ENCODE measurements around the gene NKIRAS2.

The NKIRAS2 gene

DNA sequence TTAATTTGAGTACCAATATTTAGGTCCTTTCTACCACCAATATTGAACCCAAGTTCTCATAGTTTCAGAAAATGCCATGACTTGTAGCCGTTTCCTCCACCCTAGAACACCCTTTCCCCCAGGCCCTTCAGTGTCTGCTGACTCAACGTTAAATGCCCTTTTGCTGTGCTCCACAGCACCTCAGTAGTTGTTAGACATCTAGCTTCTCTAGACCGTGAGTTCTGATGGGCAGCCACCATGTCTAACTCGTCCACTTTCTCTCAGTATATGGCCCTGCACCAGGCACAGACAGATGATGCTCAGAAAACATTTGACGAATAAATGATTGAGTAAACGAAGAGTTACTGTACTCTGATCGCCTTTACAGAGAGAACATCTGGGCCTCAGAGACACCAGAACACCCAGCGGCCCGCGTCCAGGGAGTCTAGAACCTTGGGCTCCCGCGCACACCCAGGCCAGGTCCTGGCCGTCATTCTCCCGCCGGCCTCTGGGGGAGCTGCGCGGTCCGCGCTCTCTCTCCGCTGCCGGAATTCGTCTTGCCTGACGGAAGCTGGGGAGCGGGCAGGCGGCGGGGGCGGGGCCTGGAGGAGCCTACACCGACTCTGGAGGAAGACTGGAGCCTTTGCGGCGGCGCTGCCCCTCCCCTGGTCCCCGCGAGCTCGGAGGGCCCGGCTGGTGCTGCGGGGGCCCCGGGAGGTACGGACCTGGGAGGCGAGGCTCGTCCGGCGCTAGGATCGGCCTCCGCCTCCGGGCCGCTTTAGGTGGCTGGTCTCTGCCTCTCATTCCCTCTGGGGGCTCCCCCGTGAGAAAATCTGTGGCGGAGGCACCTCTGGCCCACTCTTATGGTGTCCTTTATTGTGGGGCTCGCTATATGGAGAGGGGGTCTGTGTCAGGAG lies at the start of gene NKIRAS2:
NKIRAS2 (plus strand) TSS at position 582 of the 896 bp plus-strand sequence. CDS start 1,488 bp downstream, outside the sequence.
- peak; percentile 81 for DNase-seq

DNA sequence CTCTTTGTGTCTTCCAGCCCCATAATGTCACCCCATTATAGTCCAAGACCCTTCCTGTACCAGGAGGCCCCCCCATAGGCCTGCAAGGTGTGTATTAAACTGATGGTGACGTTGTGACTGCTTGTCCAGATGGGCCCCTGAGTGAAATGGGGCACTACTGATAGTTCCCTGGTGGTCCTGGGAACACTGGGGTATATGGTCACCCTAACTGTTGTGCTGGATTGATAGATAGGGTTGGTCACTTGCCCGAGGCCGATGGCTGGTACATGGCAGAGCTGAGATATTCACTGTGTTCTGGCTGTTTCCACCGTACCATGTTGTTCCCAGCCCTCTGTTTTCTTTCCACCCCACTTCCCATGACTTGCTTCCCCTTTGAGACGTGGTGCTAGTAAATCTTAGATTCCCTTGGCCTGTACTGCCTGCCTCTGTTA lies 49.0 kb upstream of the NKIRAS2 start:
- DNase-seq: no peak

DNA sequence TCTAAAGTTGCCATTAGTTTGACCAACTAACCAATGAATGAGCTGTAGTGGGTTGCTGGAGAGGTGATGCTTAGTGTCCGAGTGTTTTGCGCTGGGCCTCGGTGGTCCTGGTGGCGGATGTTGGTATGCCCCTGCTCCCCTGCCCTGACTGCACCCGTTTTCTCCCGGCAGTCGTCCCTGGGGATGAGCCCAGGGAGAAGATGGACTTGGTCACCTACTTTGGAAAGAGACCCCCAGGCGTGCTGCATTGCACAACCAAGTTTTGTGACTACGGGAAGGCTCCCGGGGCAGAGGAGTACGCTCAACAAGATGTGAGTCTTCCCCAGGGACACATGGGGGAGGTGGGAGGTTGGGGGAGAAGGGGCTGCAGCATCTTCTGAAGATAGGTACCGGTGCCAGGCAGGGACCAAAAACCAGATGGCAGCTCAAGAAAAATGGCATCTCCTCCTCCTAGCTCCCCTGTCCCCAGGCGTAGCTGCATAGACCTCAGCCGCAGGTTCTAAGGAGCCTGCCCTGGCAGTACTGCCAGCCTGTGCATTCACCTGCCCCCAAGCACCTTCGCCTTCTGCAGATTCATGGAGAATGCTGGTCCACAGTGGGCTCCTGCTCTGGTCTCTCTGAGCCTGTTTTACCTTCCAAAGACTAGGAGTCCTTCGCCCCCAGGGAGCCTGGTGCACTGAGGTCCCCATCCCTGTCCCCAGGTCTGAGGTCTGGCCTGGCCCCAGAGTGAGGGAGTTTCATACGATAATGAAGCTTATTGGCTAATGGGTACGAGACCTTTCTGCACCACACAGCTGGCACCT lies 48.0 kb upstream of the NKIRAS2 start:
- DNase-seq: no peak

DNA sequence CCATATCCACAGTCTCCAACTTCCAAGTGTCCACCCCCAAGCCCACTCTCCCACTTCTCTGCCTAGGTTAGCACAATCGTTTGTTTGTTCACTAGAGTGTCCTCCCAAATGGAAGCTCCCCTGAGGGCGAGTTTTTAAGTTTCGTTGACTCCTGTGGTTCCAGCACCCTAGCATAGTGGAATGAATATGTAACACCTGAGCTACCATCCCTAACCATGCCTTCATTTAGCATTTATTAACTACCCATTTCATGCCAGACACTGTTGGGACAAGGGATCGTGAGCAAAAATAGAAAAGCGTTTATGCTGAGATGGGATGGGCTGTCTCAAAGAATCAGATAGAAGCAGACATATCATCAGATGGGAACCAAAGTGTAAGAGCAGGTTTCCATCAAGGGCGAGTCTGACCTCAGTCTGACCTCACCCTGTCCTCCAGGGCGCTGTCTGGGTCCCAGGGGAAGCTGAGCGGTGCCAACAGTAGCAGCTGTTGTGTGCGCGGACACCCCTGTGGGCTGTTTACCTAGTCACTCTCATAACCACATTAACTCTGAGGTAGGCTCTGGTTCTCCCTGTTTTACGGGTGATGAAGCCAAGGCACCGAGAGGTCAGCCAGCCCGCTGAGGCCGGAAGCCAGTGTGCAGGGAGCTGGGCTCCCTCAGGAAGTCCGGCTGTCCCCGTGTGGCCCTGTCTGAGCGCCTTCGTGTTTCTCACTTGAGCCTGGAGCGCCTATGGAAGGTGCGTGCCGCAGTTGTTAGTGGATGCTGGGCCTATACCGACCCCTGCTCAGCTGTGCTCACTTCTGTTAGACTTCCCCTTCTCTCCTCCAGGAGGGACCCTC lies 47.1 kb upstream of the NKIRAS2 start:
- DNase-seq: no peak

DNA sequence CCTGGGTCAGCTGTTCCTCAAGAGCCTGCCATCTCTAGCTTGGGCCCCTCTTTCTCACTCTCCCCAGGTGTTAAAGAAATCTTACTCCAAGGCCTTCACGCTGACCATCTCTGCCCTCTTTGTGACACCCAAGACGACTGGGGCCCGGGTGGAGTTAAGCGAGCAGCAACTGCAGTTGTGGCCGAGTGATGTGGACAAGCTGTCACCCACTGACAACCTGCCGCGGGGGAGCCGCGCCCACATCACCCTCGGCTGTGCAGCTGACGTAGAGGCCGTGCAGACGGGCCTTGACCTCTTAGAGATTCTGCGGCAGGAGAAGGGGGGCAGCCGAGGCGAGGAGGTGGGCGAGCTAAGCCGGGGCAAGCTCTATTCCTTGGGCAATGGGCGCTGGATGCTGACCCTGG lies 46.5 kb upstream of the NKIRAS2 start:
- no peak for DNase-seq

DNA sequence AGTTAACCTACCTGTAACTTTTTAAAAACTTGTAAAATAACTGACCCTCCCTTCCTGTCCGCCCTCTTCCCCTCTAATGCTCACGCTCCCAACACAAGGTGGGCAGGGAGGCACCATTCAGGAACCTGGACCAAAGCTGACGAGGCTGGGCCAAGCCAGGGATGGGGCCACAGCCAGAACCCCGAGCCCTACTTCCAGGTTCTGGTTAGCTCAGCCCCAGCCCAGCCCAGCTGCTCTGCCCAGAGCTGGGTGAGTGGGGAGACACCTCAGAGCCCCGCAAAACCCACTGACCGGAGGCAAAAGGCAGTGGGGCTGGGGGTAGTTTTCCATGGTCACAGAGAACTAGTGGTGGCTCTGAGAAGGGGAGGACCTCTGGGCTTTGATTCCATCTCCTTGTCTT lies 45.9 kb upstream of the NKIRAS2 start:
- DNase-seq: no peak

DNA sequence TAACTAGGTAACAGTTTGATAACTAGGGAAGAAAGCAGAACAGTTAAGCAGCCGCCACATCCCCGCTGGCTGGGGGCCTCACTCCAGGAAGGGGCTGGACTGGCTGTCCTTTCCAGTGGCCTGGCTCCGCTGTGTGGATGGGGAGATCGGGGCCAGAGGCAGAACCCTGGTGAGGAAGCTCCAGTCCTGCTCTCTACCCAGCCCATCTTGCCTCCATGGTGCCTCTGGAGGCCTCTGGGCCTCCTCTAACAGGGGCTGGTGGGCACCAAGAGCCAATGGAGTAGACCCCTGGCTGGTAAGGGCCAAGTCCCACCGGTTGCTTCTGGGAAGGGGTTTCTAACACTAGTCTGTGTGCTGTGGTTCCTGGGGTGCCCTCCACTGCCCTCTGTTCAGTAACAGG lies 45.2 kb upstream of the NKIRAS2 start:
- no peak for DNase-seq

DNA sequence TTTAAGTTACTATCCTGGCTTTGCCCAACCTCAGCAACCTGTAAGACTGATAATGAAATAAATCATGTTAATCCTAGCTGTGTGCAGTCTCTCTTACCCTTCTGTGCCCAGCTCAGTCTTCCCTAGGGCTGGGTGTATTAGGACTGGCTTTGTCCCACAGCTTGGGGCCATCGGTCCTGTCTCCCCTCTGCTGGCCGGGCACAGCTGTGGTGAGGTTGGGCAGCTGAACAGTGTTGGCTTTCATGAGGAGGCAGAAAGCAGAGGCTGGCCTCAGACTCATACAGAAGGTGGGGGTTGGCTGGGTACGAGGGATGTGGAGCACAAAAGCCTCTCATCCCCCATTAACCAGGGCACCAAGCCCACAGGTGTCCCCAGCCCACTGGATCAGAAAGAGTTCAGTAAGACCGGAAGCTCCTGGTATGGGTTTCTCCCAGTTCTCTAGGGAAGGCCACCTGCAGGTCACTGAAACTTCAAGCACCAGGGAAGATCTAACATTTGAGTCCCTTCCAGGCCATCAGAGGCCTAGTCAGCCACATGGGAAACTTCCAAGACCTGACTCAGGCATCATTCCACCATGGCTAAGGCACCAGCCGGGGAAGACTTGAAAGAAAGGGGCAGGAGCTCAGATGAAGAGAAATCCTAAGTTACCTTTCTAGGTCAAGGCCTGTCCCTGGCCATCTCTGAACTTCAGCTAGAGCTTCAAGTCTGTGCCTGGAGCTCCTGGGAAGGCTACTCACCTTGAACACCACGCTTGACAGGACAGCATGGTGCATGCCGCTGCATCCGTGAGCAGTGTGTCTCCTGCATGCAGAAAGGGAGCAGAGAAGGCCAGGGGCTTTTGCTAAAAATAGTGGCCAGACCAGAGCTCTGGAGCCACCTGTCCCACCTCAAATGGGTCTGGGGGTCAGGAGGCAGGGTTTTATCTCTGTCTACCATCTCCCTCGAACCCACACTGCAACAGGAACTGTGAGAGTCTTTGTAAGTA lies 44.5 kb upstream of the NKIRAS2 start:
- no peak for DNase-seq

DNA sequence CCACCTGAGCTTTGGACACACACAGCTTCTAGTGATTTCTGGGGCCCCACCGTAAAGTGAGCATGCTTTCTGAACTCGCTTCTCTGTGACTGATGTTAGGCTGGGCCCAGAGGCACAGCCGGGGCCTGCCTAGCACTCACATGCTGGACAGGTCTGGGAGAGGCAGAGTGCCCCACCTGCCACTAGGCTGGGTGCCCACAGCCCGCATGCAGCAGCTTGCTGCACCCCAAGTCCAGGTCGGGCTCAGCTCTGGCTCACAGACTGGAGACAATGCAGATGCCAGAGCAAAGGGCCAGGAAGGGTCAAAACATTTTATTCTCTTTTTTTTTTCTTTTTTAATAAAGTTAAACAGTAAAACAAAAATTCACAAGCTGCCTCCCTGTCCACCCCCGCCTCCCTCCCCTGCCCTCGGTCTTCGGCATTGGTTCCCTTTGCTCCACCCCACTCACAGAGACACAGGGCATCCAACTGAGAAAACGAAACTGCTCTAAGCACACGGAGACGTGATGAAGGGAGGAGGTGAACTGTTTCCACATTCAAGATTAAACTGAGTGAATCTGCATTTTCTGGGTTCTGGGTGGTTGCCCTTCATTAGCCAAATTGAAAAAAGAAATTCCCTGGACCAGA lies 43.6 kb upstream of the NKIRAS2 start:
- no peak for DNase-seq

DNA sequence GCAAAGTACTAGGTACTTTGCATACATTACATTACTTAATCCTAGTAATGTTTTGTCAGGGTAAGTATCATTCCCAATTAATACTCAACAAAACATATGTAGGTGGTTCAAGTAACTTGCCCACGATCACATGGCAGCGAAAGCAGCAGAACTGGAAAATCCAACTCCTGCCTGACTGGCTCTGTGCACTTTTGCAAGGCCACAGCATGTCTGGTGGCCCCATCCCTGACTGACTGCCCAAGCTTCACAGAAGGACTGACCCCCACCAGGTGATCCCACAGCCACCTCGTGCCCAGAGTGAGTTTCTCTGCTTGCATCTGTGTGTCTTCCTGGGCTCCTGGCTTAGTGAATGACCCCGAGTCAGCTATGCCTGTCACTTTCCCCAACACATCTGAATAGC lies 41.9 kb upstream of the NKIRAS2 start:
- DNase-seq: no peak

DNA sequence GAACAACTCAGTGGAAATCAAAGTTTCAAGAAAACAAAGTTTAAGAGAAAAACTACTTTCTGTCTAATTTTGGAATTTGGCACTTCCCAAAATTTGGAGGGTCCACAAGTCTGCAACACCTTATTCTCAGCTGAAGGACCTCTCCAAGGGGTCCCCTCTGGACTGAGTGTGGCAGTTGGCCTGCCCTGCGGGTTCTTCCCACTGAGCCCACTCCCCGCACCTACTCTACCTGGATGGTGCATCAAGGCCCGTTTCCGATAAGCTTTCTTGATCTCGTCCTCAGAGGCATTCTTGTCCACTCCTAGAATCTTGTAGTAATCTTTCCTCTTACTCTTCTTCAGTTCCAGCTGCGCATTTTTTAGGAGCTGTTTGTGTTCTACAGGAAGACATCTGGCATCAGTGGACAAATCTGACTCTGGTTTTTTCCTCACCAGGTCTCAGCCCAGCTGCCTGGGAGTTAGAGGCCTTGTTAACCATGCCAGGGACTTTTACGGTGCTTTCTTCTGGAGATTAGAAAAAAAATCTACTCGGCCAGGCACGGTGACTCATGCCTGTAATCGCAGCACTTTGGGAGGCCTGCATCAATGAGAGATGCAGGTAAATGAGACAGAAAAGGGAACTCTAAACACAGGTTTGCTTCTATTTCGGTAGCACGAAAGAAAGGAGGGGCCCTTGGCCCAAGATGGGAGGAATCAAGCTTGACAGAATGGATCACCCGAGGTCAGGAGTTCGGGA lies 37.7 kb upstream of the NKIRAS2 start:
- DNase-seq: no peak

DNA sequence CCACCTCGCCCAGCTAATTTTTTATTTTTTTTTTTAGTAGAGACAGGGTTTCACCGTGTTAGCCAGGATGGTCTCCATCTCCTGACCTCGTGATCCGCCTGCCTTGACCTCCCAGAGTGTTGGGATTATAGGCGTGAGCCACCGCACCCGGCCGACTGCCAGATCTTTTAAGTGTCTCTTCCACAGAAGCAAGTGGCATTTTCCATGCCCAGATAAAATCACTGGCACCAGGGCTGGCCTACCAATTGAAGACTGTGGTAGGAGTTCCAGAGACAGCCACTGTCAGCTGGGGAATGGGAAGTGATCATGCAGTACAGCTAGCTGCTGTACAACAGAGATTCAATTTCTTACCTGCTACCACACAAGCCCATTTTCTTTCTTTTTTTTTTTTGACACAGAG lies 35.4 kb upstream of the NKIRAS2 start:
- DNase-seq: no peak

DNA sequence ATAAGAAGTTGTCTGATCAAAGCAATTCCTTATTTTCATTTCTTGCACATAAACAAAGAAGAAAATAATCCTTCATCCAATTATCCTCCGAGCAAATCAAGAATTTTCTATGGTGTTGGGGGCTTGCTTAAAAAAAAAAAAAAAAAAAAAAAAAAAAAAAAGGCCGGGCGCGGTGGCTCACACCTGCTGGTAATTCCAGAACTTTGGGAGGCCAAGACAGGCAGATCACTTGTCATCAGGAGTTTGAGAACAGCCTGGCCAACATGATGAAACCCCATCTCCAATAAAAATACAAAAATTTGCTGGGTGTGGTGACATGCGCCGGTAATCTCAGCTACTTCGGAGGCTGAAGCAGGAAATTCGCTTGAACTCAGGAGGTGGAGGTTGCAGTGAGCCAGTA lies 34.0 kb upstream of the NKIRAS2 start:
- DNase-seq: no peak

DNA sequence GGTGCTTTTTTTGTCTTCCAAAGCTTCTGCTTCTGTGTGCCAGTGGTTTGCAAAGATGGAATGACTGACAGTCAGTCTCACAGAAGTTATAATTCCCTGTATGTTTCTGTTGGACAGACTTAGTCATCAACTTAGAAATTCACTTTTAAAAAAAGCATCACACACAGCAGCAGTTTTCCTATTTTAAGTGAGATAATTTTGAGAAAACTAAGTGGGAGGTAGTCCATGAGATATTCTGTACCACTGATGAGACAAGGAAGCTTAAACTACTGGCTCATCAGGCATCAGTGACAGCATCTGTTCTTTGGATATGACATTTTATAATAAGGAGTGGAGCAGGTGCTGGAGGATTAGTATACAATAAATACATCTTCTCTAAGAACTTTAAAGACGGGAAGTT lies 33.3 kb upstream of the NKIRAS2 start:
- DNase-seq: no peak

DNA sequence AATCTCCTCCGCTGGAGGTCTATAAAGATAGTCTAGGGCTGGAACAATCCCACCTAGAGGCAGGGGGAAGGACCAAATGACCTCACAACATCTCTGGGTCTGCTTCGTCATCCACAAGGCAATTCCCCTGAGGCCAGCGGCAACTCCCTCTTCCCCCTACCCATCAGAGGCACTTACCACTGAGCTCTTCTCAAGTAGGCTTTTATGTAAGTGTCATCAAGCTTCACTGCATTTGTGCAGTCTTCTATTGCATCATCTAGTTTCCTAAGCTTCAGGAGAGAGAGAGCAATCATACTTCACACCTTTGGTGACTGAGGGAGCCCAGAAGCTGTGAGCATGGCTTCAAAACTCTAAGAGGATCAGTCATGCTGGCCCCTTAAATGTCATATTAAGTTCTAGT lies 32.2 kb upstream of the NKIRAS2 start:
- DNase-seq: no peak

DNA sequence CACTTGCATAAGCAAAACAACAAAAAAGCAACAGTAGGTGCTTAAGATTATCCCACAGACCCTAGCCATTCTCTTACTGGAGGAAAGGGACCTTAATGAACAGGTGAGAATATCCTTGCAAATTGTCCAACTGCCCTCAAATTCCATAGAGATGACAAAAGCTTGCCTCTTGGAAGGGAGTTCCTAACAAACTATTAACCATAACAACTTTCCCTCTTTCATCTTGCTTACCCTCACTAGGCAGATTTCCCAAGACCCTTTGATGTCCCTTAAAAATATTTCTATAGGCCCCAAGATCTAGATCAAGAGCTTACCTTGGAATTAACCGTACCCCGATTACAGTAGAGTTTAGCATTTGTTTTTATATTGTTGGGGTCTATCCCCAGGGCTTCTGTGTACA lies 31.5 kb upstream of the NKIRAS2 start:
- DNase-seq: no peak

DNA sequence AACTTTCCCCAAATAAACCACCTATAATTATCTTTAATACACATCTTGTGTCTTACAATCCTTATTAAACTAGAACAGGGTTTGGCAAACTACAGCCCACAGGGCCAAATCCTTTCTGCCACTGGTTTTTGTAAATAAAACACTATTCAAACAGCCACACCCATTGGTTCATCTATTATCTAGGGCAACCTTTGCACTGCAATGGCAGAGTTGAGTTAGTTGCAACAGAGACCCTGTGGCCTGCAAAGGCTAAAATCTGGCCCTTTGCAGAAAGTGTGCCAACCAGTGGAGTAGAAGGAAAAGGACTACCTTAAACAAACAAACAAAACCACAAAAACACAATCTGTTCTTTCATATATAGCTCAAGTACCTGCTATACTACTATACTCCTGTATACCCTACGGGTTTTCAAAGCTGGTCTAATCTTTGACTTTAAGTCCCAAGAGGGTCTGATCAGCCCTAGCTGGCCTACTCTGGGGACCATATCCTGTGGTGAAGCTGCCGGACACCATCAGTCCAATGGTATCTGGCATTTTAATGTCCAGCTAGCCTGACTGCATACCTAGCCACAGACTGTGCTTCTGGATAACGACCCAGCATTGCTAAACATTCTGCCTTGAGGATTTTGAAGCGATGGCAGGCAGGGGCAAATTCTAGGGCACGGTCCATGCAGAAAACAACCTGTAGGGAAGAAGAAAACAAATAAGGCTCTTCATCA lies 30.0 kb upstream of the NKIRAS2 start:
- DNase-seq: no peak

DNA sequence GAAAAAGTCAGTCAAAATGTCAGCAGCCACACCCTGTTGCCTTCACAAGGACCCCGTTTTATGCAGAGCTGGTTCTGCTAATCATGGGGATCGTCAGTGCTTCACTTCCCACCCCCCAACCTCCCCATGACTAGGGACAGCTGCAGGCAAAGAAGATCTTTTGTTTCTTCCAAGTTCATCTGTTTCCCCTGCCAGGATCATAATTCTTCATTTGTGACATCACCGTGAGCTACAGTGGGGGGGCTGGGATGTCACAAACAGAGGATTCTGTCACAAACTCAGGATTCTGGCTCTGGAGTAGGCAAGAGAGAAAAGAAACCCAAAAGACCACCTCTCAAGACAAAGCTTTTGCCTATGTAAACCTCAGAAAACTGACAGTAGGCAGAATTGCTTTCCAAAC lies 27.3 kb upstream of the NKIRAS2 start:
- DNase-seq: no peak

DNA sequence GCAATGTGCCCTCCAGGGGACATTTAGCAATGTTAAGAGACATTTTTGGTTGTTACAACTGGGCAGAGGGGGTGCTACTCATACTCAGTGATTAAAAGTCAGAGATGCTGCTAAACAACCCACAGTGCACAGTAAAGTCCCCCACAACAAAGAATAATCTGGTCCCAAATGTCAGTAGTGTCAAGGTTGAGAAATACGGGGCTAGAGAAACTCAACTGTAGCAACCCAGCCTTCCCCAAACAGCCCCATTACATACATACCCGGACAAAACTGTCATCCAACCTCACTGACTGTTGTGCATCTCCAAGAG lies 23.1 kb upstream of the NKIRAS2 start:
- no peak for DNase-seq

DNA sequence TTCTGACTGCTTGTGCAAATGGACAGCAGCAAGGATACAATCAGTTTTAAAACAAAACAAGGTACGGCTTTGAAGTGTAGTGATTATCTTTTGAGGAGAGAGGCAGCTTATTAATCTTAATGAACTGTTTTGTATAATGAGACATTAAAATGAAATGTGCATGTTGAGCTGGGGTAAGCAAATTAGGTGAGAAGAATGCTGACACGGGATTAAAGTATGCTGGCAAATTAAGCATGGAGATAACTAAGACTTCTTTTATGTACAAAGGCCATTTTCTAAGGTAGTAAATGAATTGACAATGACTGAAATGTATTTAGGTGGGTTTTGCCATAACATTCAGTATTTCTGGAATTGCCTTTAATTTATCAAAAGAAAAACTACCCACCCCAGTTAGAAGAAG lies 21.4 kb upstream of the NKIRAS2 start:
- DNase-seq: no peak
